Right kidney (tissue), 1 donor: ENCODE results near the gene LCP1.

ENCODE experiments used
- DNase-seq: peaks from one replicate; pipeline ENCODE4 v3.0.0-alpha.2; 2016

The LCP1 gene

GRCh38 chr13:46097663-46098062, 84.3 kb downstream of the LCP1 start:
- DNase-seq, result no peak

GRCh38 chr13:46097015-46097414, 85.0 kb downstream of the LCP1 start:
- no peak for DNase-seq

GRCh38 chr13:46094478-46094877, 87.5 kb downstream of the LCP1 start:
- no peak for DNase-seq

- DNase-seq, result no peak
Measured at GRCh38 chr13:46088821-46089562, 93.0 kb downstream of the LCP1 start.

GRCh38 chr13:46087481-46087880, 94.5 kb downstream of the LCP1 start:
- no peak for DNase-seq

GRCh38 chr13:46086985-46087384, 95.0 kb downstream of the LCP1 start:
- DNase-seq, result no peak

GRCh38 chr13:46086421-46086922, 95.5 kb downstream of the LCP1 start:
- DNase-seq, result no peak

- no peak for DNase-seq
Measured at GRCh38 chr13:46085737-46086136, 96.2 kb downstream of the LCP1 start.

GRCh38 chr13:46082324-46082723, 99.7 kb downstream of the LCP1 start:
- no peak for DNase-seq

- DNase-seq, result no peak
Measured at GRCh38 chr13:46079770-46080169, 102.2 kb downstream of the LCP1 start.

GRCh38 chr13:46077265-46077664, 104.7 kb downstream of the LCP1 start:
- no peak for DNase-seq

GRCh38 chr13:46076827-46077226, 105.2 kb downstream of the LCP1 start:
- no peak for DNase-seq
